K562 (cell line): ENCODE measurements around the gene ANTKMT. TPM values are rescaled to one million over a fixed set of nuclear protein-coding genes. Genes with fewer than 3 reads are reported as not detected.

Experiments
- CREM ChIP-seq: IDR thresholded peaks from 2 replicates; pipeline ENCODE4 v1.6.1; 2014; ENCODE audit warnings: antibody characterized with exemption, low read depth
- FIP1L1 ChIP-seq: fragments of 200-400 bp; formaldehyde crosslinking; IDR thresholded peaks from 2 replicates; pipeline ENCODE4 v1.6.1; 2018; ENCODE audit warnings: mild to moderate bottlenecking, low read depth, low read length; ENCODE audit not compliant: poor library complexity, severe bottlenecking
- FOXK2 ChIP-seq, 2 experiments: fragments of 450-650 bp; IDR thresholded peaks in 1 of 2; conservative IDR thresholded peaks in 1 of 2; 2 replicates each; pipeline ENCODE4 v1.6.1; 2016; ENCODE audit warnings: low read depth in 2 of 2, mild to moderate bottlenecking in 1 of 2
- GATA2 ChIP-seq: sonication (generic); formaldehyde crosslinking; IDR thresholded peaks from 2 replicates; pipeline ENCODE4 v1.4.0; 2020; ENCODE audit warnings: mild to moderate bottlenecking, missing genetic modification reagents
- KLF1 ChIP-seq: fragments of 450-650 bp; IDR thresholded peaks from 2 replicates; pipeline ENCODE4 v1.6.1; 2016; ENCODE audit warnings: missing genetic modification characterization, missing compliant biosample characterization
- MAFK ChIP-seq: IDR thresholded peaks from 2 replicates; pipeline ENCODE4 v1.6.1; 2011; ENCODE audit warnings: low read length, improper control_type of control experiment
- MTA1 ChIP-seq: fragments of 450-650 bp; IDR thresholded peaks from 2 replicates; pipeline ENCODE4 v1.6.1; 2017; ENCODE audit warnings: borderline replicate concordance
- NCOA6 ChIP-seq: fragments of 450-650 bp; IDR thresholded peaks from 2 replicates; pipeline ENCODE4 v1.6.1; 2017; ENCODE audit warnings: mild to moderate bottlenecking
- NCOR1 ChIP-seq: fragments of 450-650 bp; IDR thresholded peaks from 2 replicates; pipeline ENCODE4 v1.6.1; 2016; ENCODE audit warnings: mild to moderate bottlenecking, moderate library complexity
- POLR2A ChIP-seq: fragments of 450-650 bp; conservative IDR thresholded peaks from 2 replicates; pipeline ENCODE4 v1.6.1; 2016
- POLR2H ChIP-seq: IDR thresholded peaks from 2 replicates; pipeline ENCODE4 v1.6.1; 2016; ENCODE audit warnings: missing genetic modification characterization, low read depth, mild to moderate bottlenecking, control low read depth, missing compliant biosample characterization, moderate library complexity
- SIN3B ChIP-seq: fragments of 450-650 bp; IDR thresholded peaks from 2 replicates; pipeline ENCODE4 v1.6.1; 2017; ENCODE audit warnings: low read depth, mild to moderate bottlenecking, moderate library complexity
- ZEB2 ChIP-seq: fragments of 450-650 bp; IDR thresholded peaks from 2 replicates; pipeline ENCODE4 v1.6.1; 2016
- ZFP1 ChIP-seq: fragments of 450-650 bp; formaldehyde crosslinking; IDR thresholded peaks from 2 replicates; pipeline ENCODE4 v1.4.0; 2020; ENCODE audit warnings: mild to moderate bottlenecking, mixed read lengths
- ZNF354B ChIP-seq: fragments of 250-450 bp; sonication (Bioruptor Pico); IDR thresholded peaks from 2 replicates; pipeline ENCODE4 v1.4.0; 2020
- ZNF583 ChIP-seq: fragments of 250-450 bp; sonication (Bioruptor Pico); IDR thresholded peaks from 2 replicates; pipeline ENCODE4 v1.4.0; 2020
- ZNF707 ChIP-seq: fragments of 250-450 bp; sonication (Bioruptor Pico); conservative IDR thresholded peaks from 2 replicates; pipeline ENCODE4 v1.8.0; 2022; ENCODE audit warnings: inconsistent platforms, mild to moderate bottlenecking, moderate library complexity
- polyA plus RNA-seq, 8 experiments: library from polyadenylated mRNA; depleted of rRNA in 4 of 8; stranded (reverse) in 5 of 8; unstranded in 3 of 8; fragments of >200 nt; fragmentation: Nextera tagmentation in 2 of 8; fragmentation: Illumina TruSeq in 1 of 8; extraction: Ambion mirVana in 2 of 8; extraction: Trizol in 1 of 8; gene quantifications; 2 replicates each; pipeline versions ENCODE4 v1.2.1 to v1.2.3, GENCODE V29; 2011 to 2014; ENCODE audit warnings: inconsistent platforms in 1 of 8, missing spikeins in 1 of 8
- total RNA-seq, 7 experiments: library from RNA; depleted of rRNA in 6 of 7; stranded (reverse); fragments of >200 nt in 6 of 7; fragmentation: Illumina TruSeq in 2 of 7; extraction: Trizol in 2 of 7; gene quantifications; 2 replicates each; pipeline versions ENCODE4 v1.2.1 to v1.2.3, GENCODE V29; 2011 to 2021; ENCODE audit warnings: low replicate concordance in 1 of 7
- TF ChIP-seq, protein P1 (sequence below): fragments of 250-450 bp; sonication (Bioruptor Pico); IDR thresholded peaks from 2 replicates; pipeline ENCODE4 v1.4.0; 2020; ENCODE audit warnings: mild to moderate bottlenecking, moderate library complexity
- TF ChIP-seq, protein P2 (sequence below): fragments of 450-650 bp; IDR thresholded peaks from 2 replicates; pipeline ENCODE4 v1.7.1; 2018; ENCODE audit warnings: mild to moderate bottlenecking, low read depth; ENCODE audit not compliant: partially characterized antibody
- TF ChIP-seq, protein P3 (sequence below): fragments of 200-800 bp; sonication (Bioruptor generic); IDR thresholded peaks from 2 replicates; pipeline ENCODE4 v1.6.1; 2016; ENCODE audit warnings: missing genetic modification characterization, missing compliant biosample characterization

The ANTKMT gene
- total and polyA plus RNA-seq, 9 of the 15 experiments (the other 6 are each of a cell fraction or from before 2014, with no cell fraction given): 0.58 to 217 (median 19.1) TPM

DNA sequence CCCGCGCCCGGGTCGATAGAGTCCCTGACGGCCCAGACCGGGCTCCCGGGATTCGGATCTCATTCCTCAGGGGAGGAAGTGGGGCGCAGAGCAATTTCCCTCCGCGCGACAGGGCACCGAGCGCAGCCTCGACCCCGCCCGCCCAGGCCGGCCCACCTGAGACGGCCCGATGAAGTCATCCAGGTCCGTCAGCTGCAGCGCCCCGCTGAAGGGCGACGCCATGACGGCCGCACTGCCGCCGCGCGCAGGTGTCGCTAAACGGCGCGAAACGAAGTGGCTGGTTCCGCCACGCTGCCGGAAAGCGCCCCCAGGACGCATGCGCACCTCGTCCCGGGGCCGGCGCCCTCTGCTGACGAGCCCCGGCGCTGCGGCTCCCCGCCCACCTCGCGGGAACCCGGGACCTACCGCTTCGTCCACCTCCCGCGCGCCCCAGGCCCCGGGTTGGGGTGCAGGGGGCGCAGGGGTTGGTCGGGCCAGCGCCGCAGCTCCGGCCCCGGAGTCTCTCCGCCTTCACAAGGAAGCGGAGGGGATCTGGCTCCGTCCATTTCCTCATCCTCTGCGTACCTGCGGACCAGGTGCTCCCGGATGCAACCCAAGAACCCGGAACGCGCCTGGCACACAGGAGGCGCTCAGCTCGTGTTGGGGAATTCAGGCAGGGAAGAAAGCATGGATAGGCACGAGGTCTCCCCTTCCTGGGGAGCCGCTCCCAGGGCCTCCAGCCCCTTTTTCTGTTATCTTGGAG, 20.0 kb downstream of the ANTKMT start, which contains the start of gene CIAO3 (continued):
- TF ChIP-seq, protein P1, sequence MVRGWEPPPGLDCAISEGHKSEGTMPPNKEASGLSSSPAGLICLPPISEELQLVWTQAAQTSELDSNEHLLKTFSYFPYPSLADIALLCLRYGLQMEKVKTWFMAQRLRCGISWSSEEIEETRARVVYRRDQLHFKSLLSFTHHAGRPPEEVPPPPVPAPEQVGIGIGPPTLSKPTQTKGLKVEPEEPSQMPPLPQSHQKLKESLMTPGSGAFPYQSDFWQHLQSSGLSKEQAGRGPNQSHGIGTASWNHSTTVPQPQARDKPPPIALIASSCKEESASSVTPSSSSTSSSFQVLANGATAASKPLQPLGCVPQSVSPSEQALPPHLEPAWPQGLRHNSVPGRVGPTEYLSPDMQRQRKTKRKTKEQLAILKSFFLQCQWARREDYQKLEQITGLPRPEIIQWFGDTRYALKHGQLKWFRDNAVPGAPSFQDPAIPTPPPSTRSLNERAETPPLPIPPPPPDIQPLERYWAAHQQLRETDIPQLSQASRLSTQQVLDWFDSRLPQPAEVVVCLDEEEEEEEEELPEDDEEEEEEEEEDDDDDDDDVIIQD: no peak
- TF ChIP-seq CREM: peak; percentile 99
- TF ChIP-seq POLR2A: peak; percentile 77
- peak; percentile 90 for TF ChIP-seq SIN3B
- peak; percentile 95 for TF ChIP-seq MTA1
- TF ChIP-seq FOXK2 (conservative IDR thresholded peaks at IDR 0.05 in 1 of 2, IDR thresholded peaks at IDR 0.05 in 1 of 2; ENCODE audit: low read depth in 2 of 2): no peak
- TF ChIP-seq ZNF707 (CRISPR knock-in tag): no peak
- no peak for TF ChIP-seq GATA2
- no peak for TF ChIP-seq KLF1 (tag)
- TF ChIP-seq NCOR1: peak; percentile 28; the same call in 1 of the 2 replicates
- TF ChIP-seq, protein P2, sequence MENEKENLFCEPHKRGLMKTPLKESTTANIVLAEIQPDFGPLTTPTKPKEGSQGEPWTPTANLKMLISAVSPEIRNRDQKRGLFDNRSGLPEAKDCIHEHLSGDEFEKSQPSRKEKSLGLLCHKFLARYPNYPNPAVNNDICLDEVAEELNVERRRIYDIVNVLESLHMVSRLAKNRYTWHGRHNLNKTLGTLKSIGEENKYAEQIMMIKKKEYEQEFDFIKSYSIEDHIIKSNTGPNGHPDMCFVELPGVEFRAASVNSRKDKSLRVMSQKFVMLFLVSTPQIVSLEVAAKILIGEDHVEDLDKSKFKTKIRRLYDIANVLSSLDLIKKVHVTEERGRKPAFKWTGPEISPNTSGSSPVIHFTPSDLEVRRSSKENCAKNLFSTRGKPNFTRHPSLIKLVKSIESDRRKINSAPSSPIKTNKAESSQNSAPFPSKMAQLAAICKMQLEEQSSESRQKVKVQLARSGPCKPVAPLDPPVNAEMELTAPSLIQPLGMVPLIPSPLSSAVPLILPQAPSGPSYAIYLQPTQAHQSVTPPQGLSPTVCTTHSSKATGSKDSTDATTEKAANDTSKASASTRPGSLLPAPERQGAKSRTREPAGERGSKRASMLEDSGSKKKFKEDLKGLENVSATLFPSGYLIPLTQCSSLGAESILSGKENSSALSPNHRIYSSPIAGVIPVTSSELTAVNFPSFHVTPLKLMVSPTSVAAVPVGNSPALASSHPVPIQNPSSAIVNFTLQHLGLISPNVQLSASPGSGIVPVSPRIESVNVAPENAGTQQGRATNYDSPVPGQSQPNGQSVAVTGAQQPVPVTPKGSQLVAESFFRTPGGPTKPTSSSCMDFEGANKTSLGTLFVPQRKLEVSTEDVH: peak; percentile 99
- peak; percentile 57 for TF ChIP-seq FIP1L1
- no peak for TF ChIP-seq NCOA6
- TF ChIP-seq ZNF583 (CRISPR knock-in tag): peak; percentile 59; the same call in 1 of the 2 replicates
- TF ChIP-seq, protein P3, sequence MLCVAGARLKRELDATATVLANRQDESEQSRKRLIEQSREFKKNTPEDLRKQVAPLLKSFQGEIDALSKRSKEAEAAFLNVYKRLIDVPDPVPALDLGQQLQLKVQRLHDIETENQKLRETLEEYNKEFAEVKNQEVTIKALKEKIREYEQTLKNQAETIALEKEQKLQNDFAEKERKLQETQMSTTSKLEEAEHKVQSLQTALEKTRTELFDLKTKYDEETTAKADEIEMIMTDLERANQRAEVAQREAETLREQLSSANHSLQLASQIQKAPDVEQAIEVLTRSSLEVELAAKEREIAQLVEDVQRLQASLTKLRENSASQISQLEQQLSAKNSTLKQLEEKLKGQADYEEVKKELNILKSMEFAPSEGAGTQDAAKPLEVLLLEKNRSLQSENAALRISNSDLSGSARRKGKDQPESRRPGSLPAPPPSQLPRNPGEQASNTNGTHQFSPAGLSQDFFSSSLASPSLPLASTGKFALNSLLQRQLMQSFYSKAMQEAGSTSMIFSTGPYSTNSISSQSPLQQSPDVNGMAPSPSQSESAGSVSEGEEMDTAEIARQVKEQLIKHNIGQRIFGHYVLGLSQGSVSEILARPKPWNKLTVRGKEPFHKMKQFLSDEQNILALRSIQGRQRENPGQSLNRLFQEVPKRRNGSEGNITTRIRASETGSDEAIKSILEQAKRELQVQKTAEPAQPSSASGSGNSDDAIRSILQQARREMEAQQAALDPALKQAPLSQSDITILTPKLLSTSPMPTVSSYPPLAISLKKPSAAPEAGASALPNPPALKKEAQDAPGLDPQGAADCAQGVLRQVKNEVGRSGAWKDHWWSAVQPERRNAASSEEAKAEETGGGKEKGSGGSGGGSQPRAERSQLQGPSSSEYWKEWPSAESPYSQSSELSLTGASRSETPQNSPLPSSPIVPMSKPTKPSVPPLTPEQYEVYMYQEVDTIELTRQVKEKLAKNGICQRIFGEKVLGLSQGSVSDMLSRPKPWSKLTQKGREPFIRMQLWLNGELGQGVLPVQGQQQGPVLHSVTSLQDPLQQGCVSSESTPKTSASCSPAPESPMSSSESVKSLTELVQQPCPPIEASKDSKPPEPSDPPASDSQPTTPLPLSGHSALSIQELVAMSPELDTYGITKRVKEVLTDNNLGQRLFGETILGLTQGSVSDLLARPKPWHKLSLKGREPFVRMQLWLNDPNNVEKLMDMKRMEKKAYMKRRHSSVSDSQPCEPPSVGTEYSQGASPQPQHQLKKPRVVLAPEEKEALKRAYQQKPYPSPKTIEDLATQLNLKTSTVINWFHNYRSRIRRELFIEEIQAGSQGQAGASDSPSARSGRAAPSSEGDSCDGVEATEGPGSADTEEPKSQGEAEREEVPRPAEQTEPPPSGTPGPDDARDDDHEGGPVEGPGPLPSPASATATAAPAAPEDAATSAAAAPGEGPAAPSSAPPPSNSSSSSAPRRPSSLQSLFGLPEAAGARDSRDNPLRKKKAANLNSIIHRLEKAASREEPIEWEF (CRISPR knock-in tag): no peak
- TF ChIP-seq MAFK: no peak
- TF ChIP-seq POLR2H (tag): no peak
- no peak for TF ChIP-seq ZNF354B (CRISPR knock-in tag)
- TF ChIP-seq ZFP1 (CRISPR knock-in tag): no peak
- peak; percentile 94 for TF ChIP-seq ZEB2
